GM18520 (cell line): Measurements from ENCODE around the gene NUP107.
"Not testable (repeated sequence)": the region's sequence is repeated elsewhere in the genome, so short reads cannot be mapped to it uniquely, and the experiment has no call there.

Experiments
- ATAC-seq: cut with Tn5 transposase; IDR thresholded peaks from one replicate; pipeline ENCODE4 v1.9.1; 2021; ENCODE audit not compliant: unreplicated experiment

The NUP107 gene

DNA sequence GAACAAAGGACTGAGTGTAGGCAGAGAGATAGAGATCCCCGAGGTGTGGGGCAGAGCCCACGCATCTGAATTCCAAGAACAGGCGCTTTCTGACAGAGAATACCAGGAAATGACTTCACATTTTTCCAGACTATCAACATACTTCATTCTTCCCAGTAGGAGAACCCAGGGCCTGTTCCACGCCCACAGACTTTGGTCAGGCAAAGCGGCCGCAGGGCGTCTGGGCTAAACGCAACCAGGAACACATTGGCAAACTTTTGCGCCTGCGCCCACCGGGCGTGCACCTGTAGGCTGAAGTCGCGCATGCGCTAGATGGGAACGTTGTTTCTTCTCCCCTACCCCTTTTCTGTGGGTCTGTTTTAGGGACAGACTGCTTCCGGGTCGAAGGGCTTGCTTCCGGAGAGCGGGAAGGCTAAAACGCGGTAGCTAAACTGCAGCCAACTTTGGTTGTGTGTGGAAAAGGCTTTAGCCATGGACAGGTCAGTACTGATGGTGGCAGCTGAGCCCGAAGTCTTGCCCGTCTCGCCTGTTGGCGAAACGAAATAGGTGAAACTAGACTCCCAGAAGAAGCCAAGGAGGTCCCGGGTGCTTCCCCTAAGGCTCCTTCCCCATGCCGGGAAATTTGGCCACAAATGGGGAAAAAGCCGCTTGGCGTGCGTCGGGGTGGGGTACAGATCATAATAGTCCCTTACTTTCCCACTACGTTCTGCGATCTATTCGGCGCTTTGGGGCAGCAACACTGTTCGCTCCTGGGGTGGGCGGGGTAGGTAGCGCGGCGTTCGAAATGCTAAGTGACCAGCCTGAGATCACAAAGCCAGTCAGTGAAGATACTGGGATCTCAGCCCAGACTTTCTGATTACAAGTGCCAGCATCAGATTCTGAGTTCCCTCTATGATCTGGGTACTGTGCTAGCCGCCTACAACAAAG is at the start of gene NUP107:
NUP107 (plus strand) TSS at position 384 of the 927 bp plus-strand sequence; CDS start at position 472, 88 bp downstream.
- peak; percentile 97 for ATAC-seq

DNA sequence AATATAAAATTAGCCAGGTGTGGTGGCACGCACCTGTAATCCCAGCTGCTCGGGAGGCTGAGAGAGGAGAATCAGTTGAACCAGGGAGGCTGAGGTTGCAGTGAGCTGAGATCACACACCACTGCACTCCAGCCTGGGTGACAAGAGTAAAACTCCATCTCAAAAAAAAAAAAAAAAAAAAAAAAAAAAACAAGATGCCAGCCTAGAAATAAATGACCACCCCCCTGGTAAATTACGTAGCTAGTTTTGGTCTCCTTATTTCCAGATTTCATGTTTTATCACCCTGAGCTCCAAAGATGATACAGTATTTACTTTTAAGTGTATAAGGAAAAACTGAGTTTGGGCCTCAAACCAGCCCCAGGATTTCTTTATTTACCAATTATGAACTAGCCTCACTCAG is 49.3 kb upstream of the NUP107 start:
- not testable (repeated sequence) for ATAC-seq

DNA sequence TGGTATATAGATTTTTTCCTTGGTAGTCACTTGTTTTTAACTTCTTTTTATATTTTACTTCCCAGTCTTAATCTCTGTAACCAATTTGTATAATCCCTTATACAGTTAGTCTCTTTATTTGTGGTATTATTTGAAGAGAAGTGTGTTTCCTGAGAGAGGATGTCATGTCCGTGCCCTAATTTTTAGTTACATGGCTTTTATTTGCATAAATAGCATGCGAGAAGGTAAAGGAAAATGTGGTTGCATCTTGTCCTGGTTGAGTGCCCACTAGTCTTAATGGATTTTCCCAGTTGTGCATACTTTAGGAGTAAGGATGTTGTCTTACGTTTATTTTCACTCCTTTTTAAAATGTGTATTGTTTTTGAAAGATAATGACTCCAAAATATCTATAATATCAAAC is 48.6 kb upstream of the NUP107 start:
- ATAC-seq = no peak

DNA sequence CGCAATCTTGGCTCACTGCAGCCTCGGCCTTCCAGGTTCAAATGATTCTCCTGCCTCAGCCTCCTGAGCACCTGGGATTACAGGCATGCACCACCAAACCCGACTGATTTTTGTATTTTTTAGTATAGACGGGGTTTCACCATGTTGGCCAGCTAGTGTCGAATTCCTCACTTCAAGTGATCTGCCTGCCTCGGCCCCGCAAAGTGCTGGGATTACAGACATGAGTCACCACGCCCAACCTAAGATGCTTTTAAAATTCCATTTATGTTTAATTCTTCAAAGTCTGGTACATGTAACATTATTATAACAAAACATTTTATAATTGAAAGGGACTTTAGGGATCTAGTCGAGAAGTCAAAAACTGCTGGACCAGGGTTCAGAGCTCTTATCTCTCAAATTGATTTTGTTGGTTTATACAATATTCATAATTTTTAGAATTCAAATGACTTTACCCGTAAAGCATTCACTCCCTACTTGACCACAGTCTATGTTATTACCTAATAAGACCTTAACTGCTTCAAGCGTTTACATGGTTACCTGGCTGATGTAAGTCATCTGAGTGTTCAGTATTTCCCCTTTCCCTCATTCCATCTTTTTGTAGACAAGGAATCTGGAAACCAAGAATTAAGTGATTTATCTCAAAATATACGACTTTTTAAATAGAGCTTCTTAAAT is 47.9 kb upstream of the NUP107 start:
- no peak for ATAC-seq

DNA sequence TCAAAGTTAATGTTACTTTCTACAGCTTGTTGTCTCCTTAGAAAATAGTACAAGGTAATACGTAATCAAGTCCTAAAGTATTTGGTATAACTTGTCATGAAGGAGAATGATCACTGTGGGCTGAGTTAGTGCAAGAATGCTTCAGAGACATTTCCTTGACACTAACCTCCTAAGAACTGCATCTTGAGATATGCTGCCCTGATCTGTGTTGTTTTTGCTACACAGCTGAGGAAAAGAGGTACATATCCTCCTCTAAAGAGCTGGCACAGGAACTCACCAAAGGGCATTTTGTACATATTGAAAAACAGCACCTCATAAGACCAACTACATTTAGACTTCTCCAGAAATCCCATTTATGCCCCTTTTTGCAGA is 47.4 kb upstream of the NUP107 start:
- no peak for ATAC-seq

DNA sequence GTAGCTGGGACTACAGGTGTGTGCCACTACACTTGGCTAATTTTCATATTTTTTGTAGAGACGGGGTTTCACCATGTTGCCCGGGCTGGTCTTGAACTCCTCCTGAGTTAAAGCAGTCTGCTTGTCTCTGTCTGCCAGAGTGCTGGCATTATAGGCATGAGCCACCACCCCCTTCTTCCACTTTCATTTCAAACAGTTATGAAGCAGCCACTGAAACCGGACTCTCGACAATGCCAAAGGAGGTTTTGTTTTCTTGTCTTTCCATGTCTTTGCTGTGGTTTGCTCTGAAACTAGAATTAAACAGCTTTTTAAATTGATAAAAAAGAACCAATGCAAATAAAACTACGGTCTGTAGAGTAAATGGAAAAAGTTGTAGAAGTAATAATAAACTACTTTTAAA is 45.6 kb upstream of the NUP107 start:
- peak; percentile 83 for ATAC-seq

DNA sequence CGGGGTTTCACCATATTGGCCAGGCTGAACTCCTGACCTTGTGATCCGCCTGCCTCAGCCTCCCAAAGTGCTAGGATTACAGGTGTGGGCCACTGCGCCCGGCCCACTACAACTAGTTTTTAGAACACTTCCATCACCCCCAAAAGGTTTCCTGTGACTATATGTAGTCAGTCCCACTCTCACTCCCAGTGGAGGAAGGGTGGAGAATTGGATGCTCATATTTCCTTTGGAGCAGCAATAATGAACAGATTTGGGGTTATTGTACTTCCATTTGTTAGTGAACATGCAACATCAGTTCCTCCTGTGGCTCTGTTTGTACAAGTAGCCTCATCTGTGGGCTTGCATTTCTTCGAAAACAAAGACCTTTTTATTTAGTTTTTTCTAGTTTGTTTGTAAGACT is 40.3 kb upstream of the NUP107 start:
- no peak for ATAC-seq

DNA sequence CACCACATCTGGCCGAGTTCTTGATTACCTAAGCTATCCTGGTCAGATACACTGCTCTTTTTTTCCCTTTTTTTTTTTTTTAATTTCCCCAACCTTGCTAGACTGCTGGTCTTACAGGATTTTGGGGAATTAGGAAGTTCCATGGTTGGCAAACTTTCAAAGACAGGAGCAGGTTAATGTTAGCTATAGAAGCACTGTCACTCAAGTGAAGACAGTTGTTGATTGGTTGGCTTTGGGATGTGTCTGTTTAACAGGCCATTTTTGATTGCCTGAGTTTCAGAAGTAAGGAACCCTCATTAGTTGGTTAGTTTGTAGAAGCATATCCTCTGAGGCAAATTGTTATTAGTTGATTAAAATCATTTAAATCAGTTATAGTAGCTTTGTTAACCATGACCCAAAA is 39.3 kb upstream of the NUP107 start:
- ATAC-seq = no peak

DNA sequence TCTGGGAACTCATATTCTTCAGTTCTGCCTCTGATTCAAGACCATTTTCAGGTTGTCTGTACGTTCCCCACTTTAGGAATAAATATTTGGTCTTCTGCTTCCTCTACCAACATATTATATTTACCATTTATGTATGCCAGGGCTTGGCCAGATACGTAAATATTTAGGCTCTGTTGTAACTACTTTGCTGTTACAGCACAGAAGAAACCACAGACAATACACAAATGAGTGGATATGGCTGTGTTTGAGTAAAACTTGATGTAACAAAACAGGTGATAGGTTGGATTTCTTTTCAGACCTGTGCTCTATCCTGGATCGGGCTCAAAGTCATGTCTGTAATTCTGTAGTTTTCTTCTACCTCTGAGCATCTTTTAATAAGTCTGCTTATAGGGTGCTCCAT is 38.6 kb upstream of the NUP107 start:
- no peak for ATAC-seq

DNA sequence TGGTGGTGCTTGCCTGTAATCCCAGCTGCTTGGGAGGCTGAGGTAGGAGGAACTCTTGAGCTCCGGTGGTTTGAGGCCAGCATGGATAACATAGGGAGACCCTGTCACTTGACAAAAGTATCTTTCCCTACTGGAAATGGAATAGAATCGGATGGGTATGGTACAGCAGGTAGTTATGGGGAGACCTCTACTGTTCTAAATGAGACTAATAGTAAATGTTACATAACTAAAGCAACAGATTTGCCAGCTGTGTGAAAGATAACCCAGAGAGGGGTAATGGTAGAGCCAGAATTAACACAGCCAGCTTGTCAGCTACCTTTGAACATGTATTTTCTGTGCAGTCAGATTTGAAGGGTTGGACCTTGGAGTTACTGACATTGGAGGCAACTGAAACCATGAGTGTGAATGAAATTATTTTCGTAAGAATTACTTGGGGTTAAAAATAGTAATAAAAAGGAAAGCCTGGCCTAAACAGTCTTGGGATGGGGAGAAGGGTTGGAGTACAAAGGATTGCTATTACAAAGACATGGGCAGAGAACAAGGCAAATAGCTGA is 21.7 kb upstream of the NUP107 start:
- no peak for ATAC-seq

DNA sequence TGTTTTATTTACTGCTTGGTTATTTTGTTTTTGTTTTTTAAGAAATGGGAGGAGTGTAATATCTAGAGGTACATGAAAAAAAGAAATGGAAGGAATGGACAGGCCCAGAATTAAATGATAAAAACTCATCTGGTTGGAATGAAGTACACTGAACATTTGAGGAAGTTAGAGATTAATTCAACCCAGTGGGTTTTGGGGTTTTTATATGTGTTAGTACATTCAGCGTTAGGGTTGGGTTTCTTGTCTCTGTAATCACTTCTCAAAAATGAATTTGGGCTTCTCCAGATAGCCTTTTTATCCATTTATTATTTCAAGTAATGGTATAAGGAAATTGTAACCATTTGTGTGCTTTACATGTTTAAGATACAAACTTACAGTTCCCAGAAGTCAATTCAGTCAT is 19.5 kb upstream of the NUP107 start:
- ATAC-seq = no peak

DNA sequence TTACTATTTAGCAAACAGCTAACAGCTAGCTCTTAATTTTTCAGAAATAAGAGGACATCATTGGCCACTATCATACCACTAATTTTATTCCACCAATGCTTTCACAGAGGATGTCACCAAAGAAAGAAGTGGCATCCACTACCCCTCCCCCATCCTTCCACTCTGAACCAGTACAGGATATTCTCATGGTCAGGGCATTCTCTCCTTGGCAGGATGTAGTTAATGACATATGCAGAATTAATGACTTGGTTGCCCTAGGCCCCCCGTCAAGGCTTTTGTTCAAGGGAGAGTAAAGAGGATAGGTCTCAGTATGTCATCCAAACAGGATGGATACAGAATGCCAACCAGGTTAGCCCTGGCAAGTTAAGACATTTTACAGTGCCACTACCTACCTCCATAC is 18.9 kb upstream of the NUP107 start:
- no peak for ATAC-seq

DNA sequence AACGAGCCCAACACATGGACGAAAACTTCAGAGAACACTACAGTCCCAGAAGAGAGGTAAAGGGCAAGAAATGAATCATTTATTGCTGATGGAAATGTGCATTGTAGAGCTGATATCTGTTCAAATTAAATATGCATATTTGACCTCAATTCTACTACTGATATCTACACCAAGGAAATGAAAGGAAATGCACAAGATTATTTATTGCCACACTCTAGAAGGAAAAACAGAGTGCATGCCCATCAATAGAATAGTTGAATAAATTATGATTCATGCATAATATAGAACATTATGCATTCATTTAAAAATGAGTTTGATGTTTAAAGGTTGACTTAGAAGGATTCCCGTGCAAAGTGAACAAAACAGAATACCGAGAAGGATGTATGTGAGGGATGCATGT is 15.6 kb upstream of the NUP107 start:
- ATAC-seq = no peak

DNA sequence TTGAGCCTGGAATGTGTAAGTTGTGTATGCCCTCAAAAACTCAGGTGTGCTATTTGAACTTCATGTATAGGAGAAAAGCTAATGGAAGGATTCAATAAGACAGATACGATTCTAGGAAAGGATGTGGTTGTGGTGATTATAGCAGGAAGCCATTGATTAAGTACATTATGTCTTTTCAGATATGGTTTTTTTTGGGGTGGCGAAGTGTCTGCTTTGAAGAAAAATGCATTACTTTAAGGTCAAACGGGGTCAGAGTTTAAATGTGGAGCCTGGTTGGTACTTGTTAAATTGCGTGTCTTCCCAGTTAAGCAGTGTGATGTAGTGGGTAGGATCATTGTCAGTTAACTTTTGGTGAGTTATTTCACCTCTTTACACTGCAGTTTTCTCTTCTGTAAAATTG is 13.0 kb upstream of the NUP107 start:
- no peak for ATAC-seq

DNA sequence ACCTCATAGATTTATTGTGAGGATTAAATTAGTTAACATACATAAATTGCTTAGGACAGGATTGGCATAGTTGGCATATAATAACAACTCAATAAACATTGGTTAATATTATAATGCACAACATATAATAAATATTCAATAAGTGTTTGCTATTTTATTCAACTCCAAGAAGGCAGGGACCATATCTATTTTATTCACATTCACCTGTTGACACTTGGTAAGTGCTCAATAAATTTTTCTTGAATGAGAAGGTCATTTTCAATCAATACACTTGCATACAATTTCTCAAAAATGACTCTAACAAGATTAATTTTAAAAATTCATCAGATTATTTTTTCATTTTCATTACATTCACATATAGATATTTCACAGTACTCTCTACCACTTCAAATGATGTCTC is 12.4 kb upstream of the NUP107 start:
- ATAC-seq = no peak

DNA sequence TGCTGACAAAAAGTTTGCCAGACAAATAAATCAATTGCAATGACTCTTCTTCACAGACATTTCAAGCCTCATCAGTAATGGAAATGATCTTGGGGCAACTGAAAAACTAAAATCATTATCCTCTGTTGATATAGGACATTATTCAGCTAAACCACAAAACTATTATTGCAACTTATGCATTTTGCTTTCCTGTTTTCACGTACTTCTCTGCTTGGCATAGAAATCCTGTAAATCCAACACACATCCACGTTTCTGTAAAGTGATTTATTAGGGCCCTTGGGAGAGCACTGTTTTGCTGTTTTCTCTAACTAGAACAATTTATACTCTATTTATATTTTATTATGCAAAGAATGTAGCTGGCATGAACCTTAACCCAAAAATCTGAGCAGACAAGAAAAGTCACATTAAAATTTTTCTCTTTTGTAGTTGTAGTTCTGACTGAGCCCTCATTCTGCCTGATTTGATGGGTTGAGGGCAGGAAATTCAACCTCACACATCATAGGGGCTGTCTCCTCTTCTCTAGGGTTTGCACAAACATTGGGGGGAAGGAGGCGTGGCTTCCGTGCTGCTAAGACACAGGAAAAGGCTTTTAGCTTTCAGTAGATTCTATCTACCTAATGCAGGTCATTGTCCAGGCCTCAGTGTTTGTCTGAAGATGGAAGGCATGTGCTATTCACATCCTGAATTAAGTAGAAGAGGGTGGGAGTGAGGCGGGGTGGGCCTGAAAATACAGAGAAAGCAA is 11.5 kb upstream of the NUP107 start:
- no peak for ATAC-seq

DNA sequence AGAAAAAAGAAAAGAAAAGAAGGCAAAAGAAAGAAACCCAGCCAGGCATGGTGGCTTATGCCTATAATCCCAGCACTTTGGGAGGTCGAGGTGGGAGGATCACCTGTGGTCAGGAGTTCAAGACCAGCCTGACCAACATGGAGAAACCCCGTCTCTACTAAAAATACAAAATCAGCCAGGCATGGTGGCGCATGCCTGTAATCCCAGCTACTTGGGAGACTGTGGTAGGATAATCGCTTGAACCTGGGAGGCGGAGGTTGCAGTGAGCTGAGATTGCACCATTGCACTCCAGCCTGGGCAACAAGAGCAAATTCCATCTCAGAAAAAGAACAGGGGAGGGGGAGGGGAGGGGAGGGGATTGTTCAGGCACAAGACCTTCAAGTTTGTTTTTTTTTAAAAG is 9.9 kb upstream of the NUP107 start:
- ATAC-seq = not testable (repeated sequence)

DNA sequence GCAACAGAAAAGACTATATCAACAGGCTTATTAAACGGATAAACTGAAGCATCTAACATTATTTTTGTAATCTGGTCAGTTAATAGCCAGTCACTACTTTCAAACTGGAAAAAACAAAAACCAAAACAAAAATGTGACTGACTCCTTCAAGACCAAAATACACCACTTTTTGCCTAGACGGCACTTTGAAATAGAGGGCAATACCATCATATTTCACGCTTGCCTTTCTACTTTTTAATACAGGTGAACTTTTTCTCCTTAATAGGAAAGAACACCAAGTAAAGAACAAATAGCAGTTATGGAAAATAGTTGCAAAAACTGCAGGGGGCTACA is 550 bp upstream of the NUP107 start:
- no peak for ATAC-seq

DNA sequence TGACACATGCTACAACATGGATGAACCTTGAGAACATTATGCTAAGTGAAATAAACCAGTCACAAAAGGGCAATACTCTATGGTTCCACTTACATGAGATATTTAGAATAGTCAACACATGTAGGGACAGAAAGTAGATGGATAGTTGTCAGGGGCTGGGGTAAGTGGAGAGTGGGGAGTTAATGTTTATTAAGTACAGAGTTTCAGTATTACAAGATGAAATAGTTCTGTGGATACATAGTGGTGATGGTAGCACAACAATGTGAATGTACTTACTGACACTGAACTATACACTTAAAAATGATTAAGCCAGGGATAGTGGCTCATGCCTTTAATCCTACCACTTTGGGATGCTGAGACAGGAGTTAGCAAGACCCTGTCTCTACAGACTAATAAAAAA is 8.7 kb downstream of the NUP107 start:
- no peak for ATAC-seq

DNA sequence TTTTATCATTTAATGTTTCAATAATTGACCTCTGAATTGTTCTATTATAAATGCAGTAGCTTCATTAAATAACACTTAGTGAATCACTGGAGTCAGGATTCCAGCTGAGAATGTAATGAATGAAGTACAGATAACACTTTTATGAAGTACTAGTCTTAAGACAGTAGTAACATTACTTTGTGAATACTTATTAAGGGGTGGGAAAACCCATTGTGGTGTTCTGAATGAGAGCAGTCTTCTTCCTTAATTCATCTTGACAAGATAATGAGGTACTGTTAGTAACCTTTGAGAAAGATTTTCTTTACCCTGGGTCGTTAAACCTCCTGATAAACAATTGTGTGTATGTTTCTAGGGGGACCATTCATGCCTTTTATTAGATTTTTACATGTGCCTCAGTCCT is 12.7 kb downstream of the NUP107 start:
- no peak for ATAC-seq

DNA sequence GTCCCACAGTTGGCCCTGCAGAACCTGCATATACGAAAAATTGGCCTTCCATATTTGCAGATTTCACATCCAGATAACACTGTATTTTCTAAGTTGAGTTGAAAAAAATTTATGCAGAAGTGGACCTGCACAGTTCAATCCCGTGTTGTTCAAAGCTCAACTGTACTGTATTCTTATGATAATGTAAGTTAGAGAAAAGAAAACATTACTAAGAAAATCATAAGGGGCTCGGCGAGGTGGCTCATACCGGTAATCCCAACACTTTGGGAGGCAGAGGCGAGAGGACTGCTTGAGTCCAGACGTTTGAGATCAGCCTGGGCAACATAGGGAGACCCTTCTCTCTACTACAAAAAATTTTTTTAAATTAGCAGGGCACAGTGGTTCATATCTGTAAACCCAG is 41.0 kb downstream of the NUP107 start:
- no peak for ATAC-seq

DNA sequence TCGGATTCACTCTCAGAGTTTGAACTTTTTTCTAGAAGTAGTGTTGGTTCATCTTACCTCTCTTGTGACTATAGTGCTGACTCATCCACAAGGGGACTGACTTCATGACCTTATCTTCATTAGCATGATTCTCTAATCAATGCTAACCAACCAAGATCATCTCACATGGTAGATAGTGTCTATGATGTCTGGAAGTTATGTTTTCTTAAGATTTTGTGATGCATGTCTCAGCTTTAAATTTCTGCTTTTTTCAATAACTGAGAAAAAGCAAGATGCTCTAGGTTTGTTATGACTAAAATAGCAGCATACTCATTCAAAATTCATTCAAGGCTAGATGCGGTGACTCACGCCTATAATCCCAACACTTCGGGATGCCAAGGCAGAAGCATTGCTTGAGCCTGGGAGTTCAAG is 46.9 kb downstream of the NUP107 start:
- ATAC-seq = no peak
